HG03571 (cell line): ENCODE measurements around the gene GBF1.

Experiments used
- ATAC-seq: cut with Tn5 transposase; IDR thresholded peaks from one replicate; pipeline ENCODE4 v1.9.1; 2021; ENCODE audit not compliant: unreplicated experiment

Gene GBF1

DNA sequence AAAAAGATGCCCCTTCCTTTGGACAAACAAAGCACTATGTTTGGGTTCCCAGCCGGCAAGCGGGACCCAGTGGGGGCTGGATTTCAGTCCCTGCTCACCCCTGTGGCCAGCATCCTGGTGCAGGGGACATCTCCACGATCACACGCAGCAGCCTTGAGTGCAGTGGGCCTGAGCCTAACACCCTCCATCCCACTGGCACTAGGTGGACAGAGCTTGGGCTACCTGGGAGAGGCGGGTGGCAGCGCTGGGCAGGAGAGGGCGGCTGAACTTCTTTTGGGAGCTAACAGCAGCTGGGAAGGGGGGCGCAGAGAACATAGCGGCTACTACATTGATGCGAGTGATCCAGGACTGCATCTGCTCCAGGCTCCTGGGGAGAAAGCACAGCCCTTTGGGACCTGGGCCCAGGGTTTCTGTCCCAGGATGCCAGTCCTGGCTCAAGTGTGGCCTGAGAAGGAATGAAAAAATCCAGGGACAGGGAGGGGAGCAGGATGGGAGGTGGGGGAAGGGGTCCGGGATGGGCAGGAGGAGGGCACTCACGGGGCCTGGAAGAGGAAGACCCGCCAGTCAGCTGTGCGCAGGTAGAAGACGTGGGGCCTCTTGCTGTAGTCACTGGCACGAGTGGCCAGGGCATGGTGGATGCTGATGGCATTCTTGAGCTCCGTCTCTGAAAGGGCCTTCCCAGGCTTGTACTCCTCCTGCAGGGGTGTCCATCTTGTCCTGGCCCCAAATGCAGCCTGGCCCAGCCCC is 159.2 kb downstream of the GBF1 start:
- no peak for ATAC-seq

GRCh38 chr10:102405108-102405571 is 159.8 kb downstream of the GBF1 start:
- ATAC-seq, result no peak

- ATAC-seq, result no peak
Measured at GRCh38 chr10:102405632-102406031, 160.3 kb downstream of the GBF1 start.

GRCh38 chr10:102406815-102407214 is 161.5 kb downstream of the GBF1 start:
- no peak for ATAC-seq

DNA sequence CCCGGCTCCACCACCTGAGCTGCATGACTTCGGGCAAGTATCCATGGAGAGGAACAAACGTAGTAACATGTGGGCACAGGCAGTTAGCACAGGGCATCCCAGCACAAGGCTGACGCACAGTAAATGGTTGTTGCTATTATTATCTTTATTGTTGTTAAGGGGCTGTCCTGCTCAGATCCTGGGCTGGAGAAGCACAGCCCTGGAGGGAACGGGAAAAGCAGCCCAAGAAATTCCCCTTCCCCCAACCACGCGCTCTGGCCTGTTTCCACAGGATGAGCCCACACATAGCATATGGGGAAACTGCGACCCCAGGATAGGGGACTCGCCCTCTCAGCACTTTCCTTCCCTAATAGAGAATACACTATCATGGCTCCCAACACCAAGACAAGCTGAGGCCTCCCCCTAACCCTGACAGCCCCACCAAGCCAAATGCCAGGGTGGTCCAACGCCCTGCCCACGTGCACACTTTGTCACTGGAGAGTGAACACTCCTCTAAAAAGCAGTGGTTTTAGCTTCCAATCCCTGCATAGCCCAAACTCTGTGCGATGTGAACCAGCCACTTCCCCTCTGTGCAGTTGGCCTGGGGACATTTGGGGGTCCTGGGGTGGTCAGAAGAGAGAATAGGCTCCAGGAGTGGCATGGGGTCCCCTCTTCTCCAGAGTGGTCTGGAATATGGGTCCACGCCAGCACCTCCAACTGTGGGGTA is 162.2 kb downstream of the GBF1 start:
- ATAC-seq, result no peak

GRCh38 chr10:102408131-102408727 is 162.9 kb downstream of the GBF1 start:
- no peak for ATAC-seq

DNA sequence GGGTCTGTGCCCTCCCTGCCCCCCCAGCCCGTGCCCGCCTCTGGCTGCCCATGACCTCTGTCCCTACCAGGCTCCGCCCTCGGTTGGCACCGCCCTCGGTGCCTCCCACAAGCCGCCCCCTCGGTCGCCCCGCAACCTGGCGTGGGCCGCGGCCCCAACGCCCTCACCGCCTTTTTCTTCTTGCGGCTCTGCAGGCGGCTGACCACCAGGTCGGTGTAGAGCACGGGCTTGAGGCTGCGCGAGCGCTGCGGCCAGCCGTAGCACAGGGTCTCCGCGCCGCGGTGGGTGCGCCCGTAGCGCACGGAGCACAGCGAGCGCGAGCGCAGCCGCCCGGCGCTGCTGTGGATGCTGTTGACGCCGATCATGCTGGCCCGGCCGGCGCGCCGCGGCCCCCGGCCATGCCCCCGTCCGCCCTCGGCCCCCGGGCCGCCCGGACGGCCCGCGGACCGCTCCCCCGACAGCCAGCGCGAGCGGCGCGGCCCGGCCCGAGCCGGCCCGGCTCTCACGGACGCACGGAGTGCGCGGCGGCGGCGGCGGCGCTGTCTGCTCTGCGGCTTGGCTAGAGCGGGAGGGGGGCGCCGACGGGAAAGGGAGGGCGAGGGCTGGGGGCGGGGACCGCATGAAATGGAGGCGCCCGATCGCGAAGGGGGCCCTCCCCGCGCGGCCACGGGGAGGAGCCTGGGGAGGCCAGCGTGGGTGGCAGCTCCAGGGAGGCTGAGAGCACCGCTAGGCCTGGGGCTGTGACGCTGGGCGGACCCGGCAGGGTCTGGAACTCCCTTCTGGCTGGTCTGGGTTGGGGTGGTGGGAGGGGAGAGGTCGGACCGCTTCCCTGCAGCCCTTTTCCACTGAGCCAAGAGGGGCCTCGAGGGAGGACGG is 163.6 kb downstream of the GBF1 start:
- ATAC-seq, result no peak

GRCh38 chr10:102409604-102410428 is 164.5 kb downstream of the GBF1 start:
- ATAC-seq, result no peak

- ATAC-seq, result no peak
Measured at GRCh38 chr10:102410429-102411073, 165.2 kb downstream of the GBF1 start.

GRCh38 chr10:102411341-102412255 is 166.3 kb downstream of the GBF1 start:
- no peak for ATAC-seq

GRCh38 chr10:102412293-102412692 is 167.0 kb downstream of the GBF1 start:
- no peak for ATAC-seq

GRCh38 chr10:102413053-102413705 is 167.8 kb downstream of the GBF1 start:
- no peak for ATAC-seq

DNA sequence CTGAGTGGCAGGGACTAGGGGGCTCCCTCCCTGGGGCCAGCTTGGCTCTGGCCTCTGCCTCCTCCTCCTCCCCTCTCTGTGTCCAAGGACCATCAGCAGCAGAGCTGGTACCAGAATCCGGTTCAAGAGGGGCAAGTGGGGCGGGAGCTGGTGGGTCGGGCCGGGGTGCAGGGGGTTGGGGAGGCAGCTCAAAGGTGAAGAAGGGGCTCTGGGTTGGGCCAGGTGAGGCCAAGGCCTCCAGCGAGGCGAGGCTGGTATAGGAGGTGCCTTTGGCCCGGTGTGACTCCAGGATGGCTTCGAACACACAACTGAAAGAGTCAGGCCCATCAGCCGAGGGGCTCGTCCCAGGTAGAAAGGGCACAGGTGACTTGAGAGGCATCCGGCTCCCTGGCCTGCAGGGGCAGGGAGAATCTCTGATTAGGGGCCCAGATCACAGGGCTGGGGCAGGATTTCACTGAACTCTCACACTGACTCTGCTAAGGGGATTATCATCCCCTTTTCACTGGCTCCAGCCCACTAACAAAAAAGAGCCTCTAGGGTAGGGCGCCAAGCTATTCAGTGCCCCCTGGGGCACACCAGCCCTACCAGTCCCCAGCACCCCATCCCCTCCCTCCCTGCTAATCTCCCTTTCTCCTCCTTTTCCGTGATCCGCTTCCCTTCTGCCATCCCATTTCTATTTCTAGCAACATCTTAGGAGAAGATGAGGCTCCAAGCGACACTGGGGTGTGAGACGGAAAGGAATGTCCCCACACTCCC is 168.7 kb downstream of the GBF1 start:
- no peak for ATAC-seq

- ATAC-seq, result no peak
Measured at GRCh38 chr10:102414749-102415148, 169.4 kb downstream of the GBF1 start.

DNA sequence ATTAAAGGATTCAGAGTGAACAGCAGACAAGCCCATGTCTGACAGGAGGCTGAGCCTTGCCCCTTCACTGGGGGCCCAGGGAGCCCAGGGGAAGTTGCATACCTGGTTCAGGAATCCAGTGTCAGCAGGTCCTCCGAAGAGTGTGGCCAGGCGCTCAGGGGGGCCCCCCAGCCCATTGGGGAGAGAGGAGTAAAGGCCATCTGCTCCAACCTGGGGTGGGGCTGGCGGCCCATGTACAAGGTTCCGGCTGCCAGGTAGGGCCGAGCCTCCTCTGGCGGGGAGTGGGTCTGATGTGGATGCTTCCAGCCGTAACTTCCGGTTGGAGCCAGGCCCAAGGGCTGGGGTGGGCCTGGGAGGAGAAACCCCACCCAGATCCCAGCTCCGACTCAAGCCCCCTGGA is 171.0 kb downstream of the GBF1 start:
- no peak for ATAC-seq

DNA sequence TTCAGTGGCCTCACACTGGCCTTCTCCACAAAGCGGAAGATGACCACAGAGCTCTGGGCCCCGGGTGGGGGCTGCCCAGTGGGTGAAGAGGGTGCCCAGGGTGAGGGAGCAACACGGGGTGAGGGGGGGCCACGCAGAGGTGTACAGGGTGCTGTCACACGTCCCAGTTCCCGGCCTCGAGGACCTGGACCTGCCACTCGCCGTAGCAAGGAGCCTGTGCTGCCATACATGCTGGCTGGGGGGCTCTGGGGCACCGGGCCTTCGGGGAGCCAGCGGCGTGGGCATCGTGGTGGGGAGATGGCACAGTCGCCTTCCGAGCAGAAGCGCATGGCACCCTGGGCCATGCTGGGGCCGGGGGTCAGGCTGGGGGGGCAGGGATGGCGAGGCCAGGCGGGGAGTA is 171.4 kb downstream of the GBF1 start:
- ATAC-seq, result no peak

DNA sequence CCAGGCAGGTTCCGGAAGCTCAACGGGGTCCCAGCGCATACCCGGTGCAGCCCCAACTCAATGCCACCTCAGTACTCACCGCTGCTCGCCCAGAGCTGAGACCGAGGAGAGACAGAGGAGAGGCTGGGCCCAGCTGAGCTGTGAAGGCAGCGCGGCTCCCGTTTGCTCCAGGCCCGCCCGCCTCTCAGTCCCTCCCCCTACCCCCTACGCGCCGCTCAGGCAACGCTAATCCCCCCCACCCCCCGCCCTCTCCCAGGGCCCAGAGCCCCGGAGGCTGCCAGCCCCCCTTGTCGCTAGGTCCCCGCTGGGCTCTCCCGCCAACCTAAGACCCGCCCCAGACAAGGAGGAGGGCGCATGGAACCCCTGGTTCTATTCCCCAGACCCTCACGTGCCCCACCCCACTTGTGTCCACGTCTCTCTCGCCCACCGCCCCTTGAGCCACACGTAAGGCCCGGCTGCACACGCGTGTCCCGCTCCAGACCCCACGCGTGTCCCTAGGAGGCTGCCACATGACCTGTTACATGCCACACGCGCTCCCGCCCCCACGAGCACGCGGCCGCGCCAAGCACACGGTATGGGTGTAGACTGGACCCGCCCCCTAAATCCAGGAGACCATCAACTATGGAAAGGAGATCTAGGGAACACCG is 173.4 kb downstream of the GBF1 start, which contains the start of gene PSD:
PSD (minus strand) TSS at position 164 of the 647 bp plus-strand sequence. CDS start 1,747 bp downstream, outside the sequence.
- ATAC-seq, result no peak
